Activated naive CD8-positive, alpha-beta T cell treated with anti-CD3 and anti-CD28 coated beads, Interleukin-2, amount 50 U/mL, for 24 hours (primary cell): ENCODE data around the gene SLITRK6.
"Not testable (repeated sequence)": the region's sequence is repeated elsewhere in the genome, so short reads cannot be mapped to it uniquely, and the experiment has no call there.

Experiments
- ATAC-seq: fragments of 150-1000 bp; cut with Tn5 transposase; one replicate; pipeline ENCODE4 v1.10.0; 2021
- DNase-seq: peaks from one replicate; pipeline ENCODE4 v3.0.0; 2021
- H3K27ac Mint-ChIP-seq: one replicate; pipeline ENCODE4 v1.8.0; 2021; ENCODE audit warnings: mild to moderate bottlenecking, mixed read lengths
- H3K27me3 Mint-ChIP-seq: one replicate; pipeline ENCODE4 v1.8.0; 2021; ENCODE audit warnings: mixed read lengths
- H3K36me3 Mint-ChIP-seq: one replicate; pipeline ENCODE4 v1.8.0; 2021; ENCODE audit warnings: low read depth, mixed read lengths
- H3K4me1 Mint-ChIP-seq: one replicate; pipeline ENCODE4 v1.8.0; 2021; ENCODE audit warnings: mixed read lengths
- H3K4me3 Mint-ChIP-seq: one replicate; pipeline ENCODE4 v1.8.0; 2021; ENCODE audit warnings: mild to moderate bottlenecking, moderate library complexity, mixed read lengths
- H3K9me3 Mint-ChIP-seq: one replicate; pipeline ENCODE4 v1.8.0; 2021; ENCODE audit warnings: mixed read lengths

Gene SLITRK6

GRCh38 chr13:85771856-85772255 lies 27.4 kb downstream of the SLITRK6 start:
- no peaks in the 10 kb centered on the region for H3K36me3 Mint-ChIP-seq
- no peaks in the 10 kb centered on the region for H3K9me3 Mint-ChIP-seq
- H3K4me1 Mint-ChIP-seq: no peaks in the 10 kb centered on the region
- no peak for ATAC-seq
- H3K27me3 Mint-ChIP-seq: no peaks in the 10 kb centered on the region
- H3K4me3 Mint-ChIP-seq: no peak overlapping the region
- no peak for DNase-seq
- no peak overlapping the region for H3K27ac Mint-ChIP-seq

DNA sequence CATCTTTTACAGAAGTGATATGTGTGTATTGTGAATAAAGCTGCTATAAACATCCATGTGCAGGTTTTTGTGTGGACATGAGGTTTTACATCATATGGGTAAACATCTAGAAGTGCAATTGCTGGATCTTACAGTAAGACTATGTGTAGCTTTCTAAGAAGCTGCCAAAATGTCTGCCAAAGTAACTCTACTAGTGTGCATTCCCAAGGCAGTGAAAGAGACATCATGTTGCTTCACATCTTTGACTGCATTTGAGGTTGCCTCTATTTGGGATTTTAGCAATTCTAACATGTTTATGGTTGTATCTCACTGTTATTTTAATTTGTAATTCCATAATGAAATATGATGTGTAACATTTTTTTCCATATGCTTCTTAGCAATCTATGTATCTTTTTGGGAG lies 30.3 kb downstream of the SLITRK6 start:
- H3K4me3 Mint-ChIP-seq: no peak overlapping the region
- ATAC-seq: no peak
- no peak for DNase-seq
- peaks cover 1% of the 10 kb centered on the region for H3K9me3 Mint-ChIP-seq
- no peaks in the 10 kb centered on the region for H3K4me1 Mint-ChIP-seq
- H3K36me3 Mint-ChIP-seq: no peaks in the 10 kb centered on the region
- H3K27ac Mint-ChIP-seq: no peak overlapping the region
- no peaks in the 10 kb centered on the region for H3K27me3 Mint-ChIP-seq

- Mint-ChIP-seq H3K9me3 (no peaks in the 10 kb centered on the region), H3K36me3 (no peaks in the 10 kb centered on the region), H3K27me3 (no peaks in the 10 kb centered on the region), H3K4me3 (no peak overlapping the region), H3K27ac (no peak overlapping the region), H3K4me1 (no peaks in the 10 kb centered on the region)
- ATAC-seq: no peak
- no peak for DNase-seq
Measured at GRCh38 chr13:85755123-85755522, 44.1 kb downstream of the SLITRK6 start.

DNA sequence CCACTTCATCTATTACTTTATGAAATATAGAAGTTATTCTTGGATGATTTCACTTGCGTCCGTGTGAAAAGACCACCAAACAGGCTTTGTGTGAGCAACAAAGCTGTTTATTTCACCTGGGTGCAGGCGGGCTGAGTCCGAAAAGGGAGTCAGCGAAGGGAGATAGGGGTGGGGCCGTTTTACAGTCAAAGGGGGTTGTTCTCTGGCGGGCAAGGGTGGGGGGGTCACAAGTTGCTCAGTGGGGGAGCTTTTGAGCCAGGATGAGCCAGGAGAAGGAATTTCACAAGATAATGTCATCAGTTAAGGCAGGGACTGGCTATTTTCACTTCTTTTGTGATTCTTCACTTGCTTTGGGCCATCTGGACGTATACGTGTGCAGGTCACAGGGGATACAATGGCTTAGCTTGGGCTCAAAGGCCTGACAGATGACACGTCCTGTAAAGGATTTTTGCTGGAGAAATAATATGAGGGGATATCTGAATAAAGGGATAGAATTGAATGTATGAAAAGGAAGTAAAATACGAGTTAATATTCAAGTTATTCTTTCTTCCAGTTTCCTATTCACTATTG lies 55.9 kb downstream of the SLITRK6 start:
- not testable (repeated sequence) for H3K4me3 Mint-ChIP-seq, DNase-seq, H3K36me3 Mint-ChIP-seq, H3K27me3 Mint-ChIP-seq, ATAC-seq, H3K4me1 Mint-ChIP-seq, H3K27ac Mint-ChIP-seq, H3K9me3 Mint-ChIP-seq
